GM12891 (cell line): ENCODE measurements around the gene COL15A1.

Experiments used
- POLR2A ChIP-seq: IDR thresholded peaks from 2 replicates; pipeline ENCODE4 v1.6.1; 2011; ENCODE audit warnings: low read depth, low read length, control low read depth
- POLR2AphosphoS5 ChIP-seq: IDR thresholded peaks from 2 replicates; pipeline ENCODE4 v1.6.1; 2011; ENCODE audit warnings: low read depth, low read length, control low read depth
- POU2F2 ChIP-seq: IDR thresholded peaks from 2 replicates; pipeline ENCODE4 v1.6.1; 2011; ENCODE audit warnings: low read depth, mild to moderate bottlenecking, control low read depth, low read length, moderate library complexity
- SPI1 ChIP-seq: IDR thresholded peaks from 2 replicates; pipeline ENCODE4 v1.6.1; 2011; ENCODE audit warnings: low read depth, low read length, control low read depth

DNA sequence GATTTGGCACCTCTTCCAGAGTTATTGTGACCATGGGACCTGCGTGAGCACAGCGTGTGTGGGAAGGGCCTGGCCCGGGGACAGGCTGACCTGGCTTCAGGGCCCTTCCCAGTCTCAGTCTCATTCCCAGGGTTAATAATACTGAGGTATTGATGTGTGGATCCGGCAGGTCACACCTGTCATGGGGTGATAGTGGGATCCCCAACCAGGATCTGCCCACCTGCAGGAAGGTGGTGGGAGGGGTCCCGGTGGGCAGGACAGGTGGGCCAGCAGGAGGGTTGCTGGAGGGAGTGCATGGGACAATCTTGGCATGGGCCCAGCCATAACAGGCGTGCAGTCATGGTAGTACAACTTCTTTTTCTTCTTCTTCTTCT, 55.4 kb downstream of the COL15A1 start:
- TF ChIP-seq POLR2A (no peak), POLR2AphosphoS5 (no peak), POU2F2 (no peak), SPI1 (no peak)
